Heart right ventricle (tissue), 16 donors: ENCODE measurements around the gene DNM3. TPM values are rescaled to one million over a fixed set of nuclear protein-coding genes. Genes with fewer than 3 reads are reported as not detected.
"Not testable (repeated sequence)": the region's sequence is repeated elsewhere in the genome, so short reads cannot be mapped to it uniquely, and the experiment has no call there.

Experiments
- ATAC-seq, 8 donors: fragments of 200-7000 bp; cut with Tn5 transposase; one replicate each; pipeline ENCODE4 v1.9.1; 2020; ENCODE audit warnings: mild to moderate bottlenecking in 8 of 8, moderate library complexity in 8 of 8, moderate number of reproducible peaks in 1 of 8
- DNase-seq, 2 donors: peaks; one replicate each; pipeline ENCODE4 v3.0.0-alpha.2; 2020
- H3K27ac ChIP-seq, 10 donors: fragments of 200-600 bp; sonication (generic) in 2 of 10; one replicate each; pipeline versions ENCODE4 v1.5.0 to v1.8.0; 2020 to 2022; ENCODE audit warnings: mild to moderate bottlenecking in 3 of 10
- H3K27me3 ChIP-seq, 7 donors: fragments of 200-600 bp; one replicate each; pipeline ENCODE4 v1.8.0; 2021 to 2022; ENCODE audit warnings: mild to moderate bottlenecking in 2 of 7
- H3K36me3 ChIP-seq, 9 donors: fragments of 200-600 bp; sonication (generic) in 1 of 9; one replicate each; pipeline versions ENCODE4 v1.5.0 to v1.8.0; 2020 to 2022; ENCODE audit warnings: mild to moderate bottlenecking in 2 of 9
- H3K4me1 ChIP-seq, 9 donors: fragments of 200-600 bp; sonication (generic) in 1 of 9; one replicate each; pipeline versions ENCODE4 v1.5.0 to v1.8.0; 2020 to 2022; ENCODE audit warnings: mild to moderate bottlenecking in 4 of 9
- H3K4me3 ChIP-seq, 10 donors: fragments of 200-600 bp; sonication (generic) in 2 of 10; one replicate each; pipeline versions ENCODE4 v1.5.0 to v1.8.0; 2020 to 2022; ENCODE audit warnings: mild to moderate bottlenecking in 7 of 10, moderate library complexity in 2 of 10
- H3K9me3 ChIP-seq, 11 donors: fragments of 200-600 bp in 10 of 11; sonication (generic) in 2 of 11; one replicate each; pipeline versions ENCODE4 v1.5.0 to v1.8.0; 2013 to 2022; ENCODE audit warnings: mild to moderate bottlenecking in 2 of 11, control low read depth in 1 of 11, moderate library complexity in 1 of 11
- WGBS, 2 donors: extraction: QIAGEN DNeasy Blood & Tissue Kit; methylation state at CpG; one replicate each; pipeline ENCODE4 v1.1.7; 2013; ENCODE audit warnings: inconsistent platforms in 1 of 2; 5-methylcytosine and 5-hydroxymethylcytosine counted together
- intact Hi-C, 10 donors: fragments of 100-400 bp; cut with DNase I; formaldehyde crosslinking; loops; one replicate each; pipeline versions ENCODE4 v1.11.1 to v1.14.2; 2022
- polyA plus RNA-seq, 2 donors: library from polyadenylated mRNA; stranded (reverse); fragments of 200-250 nt; gene quantifications; one replicate each; pipeline ENCODE4 v1.2.3, GENCODE V29; 2013
- total RNA-seq, 10 donors: library from RNA; stranded (reverse); fragmentation: NEBNext Ultra II Directional in 3 of 10; extraction: Animal tissue kit (Norgen Biotek cat#: 25700) in 3 of 10; gene quantifications; one replicate each; pipeline versions ENCODE4 v1.2.1 to v1.2.4, GENCODE V29; 2021 to 2023
- TF ChIP-seq, protein P1 (sequence below), 9 donors: fragments of 200-600 bp; sonication (generic) in 2 of 9; IDR thresholded peaks; one replicate each; pipeline versions ENCODE4 v1.5.0 to v1.8.0; 2021 to 2022; ENCODE audit warnings: antibody characterized with exemption in 9 of 9, mild to moderate bottlenecking in 5 of 9, moderate library complexity in 1 of 9
- donor health status: Arrhythmogenic right ventricular cardiomyopathy.
- donor health status: ischemic (EF 13 %, LVEDD 7.1; RV severe dilation, severe dysfunction).
- donor health status: healthy with polysubstance abuse.
- donor health status: DM: no; HTN: yes; CAD: no.
- donor health status: DM: no; HTN: no; CAD: no.
- donor health status: ischemic (EF 25% LVEDD 6.9; RV normal size, moderate dysfunction).
- donor health status: ischemic (EF 25% LVEDD 5.7; RV mildly dilated, moderate dysfunction).
- donor health status: healthy.
- donor health status: DM: yes; HTN: yes; CAD: no.
- donor health status: Ischemic cardiomyopathy.
- donor health status: ischemic (EF 35%, LVEDD 5.7; RV mildly dilated, moderate dysfunction).
- donor health status: nonischemic (EF 11% LVEDD 7.7; RV severe dilation, severe dysfunction).
- donor health status: DM: yes; HTN: yes; CAD: no.
- donor health status: PGD.
- donor health status: ischemic (EF 29% LVEDD 5.4; RV normal size, mild dysfunction).
- donor health status: nonischemic (EF 23%, LVEDD 6.1; RV moderate dilation, normal function).

Gene DNM3
- total and polyA plus RNA-seq, 12 donors = 0.77 to 2.8 (median 2.2) TPM

DNA sequence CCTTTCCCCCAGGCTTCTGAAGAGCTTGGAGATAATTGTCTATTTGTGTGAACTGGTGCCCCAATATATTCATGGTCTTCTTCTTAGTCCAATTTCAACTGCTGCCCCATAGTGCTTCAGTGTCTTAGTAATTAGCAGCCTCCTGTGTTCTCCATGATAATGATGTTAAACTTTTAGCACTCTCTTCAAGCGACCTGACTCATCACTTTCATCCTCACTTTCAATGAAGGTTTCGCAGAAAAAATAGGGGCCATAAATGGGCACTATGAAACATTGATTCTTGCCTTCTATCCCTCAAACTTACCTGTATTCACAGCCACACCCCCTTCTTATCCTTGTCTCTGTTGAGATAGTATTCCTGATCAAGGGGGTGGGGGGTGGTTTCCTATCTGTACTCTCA lies 210.6 kb downstream of the DNM3 start:
- 78 to 89% methylated on average over 2 of the region's 2 CpGs for WGBS, 2 donors
- Histone ChIP-seq H3K27me3 (no peaks in the 10 kb centered on the region), H3K36me3 (peaks cover 0 to 26% (median 0%) of the 10 kb centered on the region in 9 donors), H3K27ac (no peak overlapping the region), H3K4me1 (no peaks in the 10 kb centered on the region), H3K9me3 (no peaks in the 10 kb centered on the region), H3K4me3 (no peak overlapping the region)
- ATAC-seq (no peak), DNase-seq (no peak)
- TF ChIP-seq, protein P1, sequence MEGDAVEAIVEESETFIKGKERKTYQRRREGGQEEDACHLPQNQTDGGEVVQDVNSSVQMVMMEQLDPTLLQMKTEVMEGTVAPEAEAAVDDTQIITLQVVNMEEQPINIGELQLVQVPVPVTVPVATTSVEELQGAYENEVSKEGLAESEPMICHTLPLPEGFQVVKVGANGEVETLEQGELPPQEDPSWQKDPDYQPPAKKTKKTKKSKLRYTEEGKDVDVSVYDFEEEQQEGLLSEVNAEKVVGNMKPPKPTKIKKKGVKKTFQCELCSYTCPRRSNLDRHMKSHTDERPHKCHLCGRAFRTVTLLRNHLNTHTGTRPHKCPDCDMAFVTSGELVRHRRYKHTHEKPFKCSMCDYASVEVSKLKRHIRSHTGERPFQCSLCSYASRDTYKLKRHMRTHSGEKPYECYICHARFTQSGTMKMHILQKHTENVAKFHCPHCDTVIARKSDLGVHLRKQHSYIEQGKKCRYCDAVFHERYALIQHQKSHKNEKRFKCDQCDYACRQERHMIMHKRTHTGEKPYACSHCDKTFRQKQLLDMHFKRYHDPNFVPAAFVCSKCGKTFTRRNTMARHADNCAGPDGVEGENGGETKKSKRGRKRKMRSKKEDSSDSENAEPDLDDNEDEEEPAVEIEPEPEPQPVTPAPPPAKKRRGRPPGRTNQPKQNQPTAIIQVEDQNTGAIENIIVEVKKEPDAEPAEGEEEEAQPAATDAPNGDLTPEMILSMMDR (IDR thresholded peaks at IDR 0.05) = no peak
- intact Hi-C loops = no loop called here

DNA sequence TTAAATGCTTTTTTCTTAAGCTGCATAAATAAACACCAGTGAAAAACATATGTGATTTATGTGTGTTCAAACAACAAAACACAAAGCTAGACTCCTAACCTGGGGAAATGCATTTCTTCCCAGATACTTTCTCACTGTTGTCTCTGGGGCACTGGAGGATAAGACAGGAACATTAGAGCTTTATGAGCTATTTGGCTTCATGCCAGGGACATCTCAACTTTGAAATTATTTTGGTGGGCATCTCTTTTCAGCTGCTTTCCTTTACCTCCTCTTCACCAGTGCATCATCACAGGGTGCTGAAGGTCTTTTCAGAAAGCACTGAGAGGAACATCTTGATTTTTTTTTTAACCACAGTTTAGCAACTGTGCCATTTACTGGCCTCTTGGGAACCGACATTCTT lies 212.9 kb downstream of the DNM3 start:
- H3K4me1 ChIP-seq = no peaks in the 10 kb centered on the region
- H3K4me3 ChIP-seq = no peak overlapping the region
- H3K36me3 ChIP-seq = peaks cover 0 to 21% (median 0%) of the 10 kb centered on the region in 9 donors
- ATAC-seq (no peak), DNase-seq (no peak)
- intact Hi-C loops = no loop called here
- no peaks in the 10 kb centered on the region for H3K27me3 ChIP-seq
- WGBS, 2 donors = 90 to 94% methylated on average over 1 of the region's 1 CpG
- H3K27ac ChIP-seq = no peak overlapping the region
- H3K9me3 ChIP-seq = no peaks in the 10 kb centered on the region
- TF ChIP-seq, protein P1 (IDR thresholded peaks at IDR 0.05) = no peak

DNA sequence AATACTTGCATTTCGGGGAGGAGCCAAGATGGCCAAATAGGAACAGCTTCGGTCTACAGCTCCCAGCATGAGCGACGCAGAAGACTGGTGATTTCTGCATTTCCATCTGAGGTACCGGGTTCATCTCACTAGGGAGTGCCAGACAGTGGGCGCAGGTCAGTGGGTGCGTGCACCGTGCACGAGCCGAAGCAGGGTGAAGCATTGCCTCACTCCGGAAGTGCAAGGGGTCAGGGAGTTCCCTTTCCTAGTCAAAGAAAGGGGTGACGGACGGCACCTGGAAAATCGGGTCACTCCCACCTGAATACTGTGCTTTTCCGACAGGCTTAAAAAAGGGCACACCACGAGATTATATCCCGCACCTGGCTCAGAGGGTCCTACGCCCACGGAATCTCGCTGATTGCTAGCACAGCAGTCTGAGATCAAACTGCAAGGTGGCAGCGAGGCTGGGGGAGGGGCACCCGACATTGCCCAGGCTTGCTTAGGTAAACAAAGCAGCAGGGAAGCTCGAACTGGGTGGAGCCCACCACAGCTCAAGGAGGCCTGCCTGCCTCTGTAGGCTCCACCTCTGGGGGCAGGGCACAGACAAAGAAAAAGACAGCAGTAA lies 214.6 kb downstream of the DNM3 start:
- H3K27ac ChIP-seq, ATAC-seq, H3K9me3 ChIP-seq, H3K4me3 ChIP-seq, H3K4me1 ChIP-seq, H3K27me3 ChIP-seq, DNase-seq, H3K36me3 ChIP-seq, intact Hi-C loops: not testable (repeated sequence)
- 94 to 96% methylated on average over 21 to 23 of the region's 23 CpGs for WGBS, 2 donors

DNA sequence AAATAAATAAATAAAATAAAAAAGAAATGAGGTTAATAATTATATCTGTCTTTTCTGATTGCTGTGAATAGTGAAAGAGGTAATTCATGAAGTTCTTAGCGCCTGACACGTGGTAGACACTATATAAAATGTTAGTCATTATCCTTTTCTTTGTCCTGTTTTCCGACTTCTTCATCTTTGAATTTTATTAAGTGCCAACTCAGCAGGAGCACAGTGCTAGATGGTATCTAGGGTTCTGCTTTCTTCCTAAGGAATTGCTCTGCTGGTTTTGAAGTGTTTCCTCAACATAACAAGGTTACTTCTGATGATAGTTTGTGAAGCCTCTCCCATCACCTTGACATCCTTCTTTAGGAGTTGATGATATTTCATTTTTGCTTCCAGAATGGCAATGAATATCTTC lies 227.0 kb downstream of the DNM3 start:
- ATAC-seq (no peak), DNase-seq (no peak)
- H3K4me1 ChIP-seq = no peaks in the 10 kb centered on the region
- no peak overlapping the region for H3K4me3 ChIP-seq
- 96 to 97% methylated on average over 3 of the region's 3 CpGs for WGBS, 2 donors
- TF ChIP-seq, protein P1 (IDR thresholded peaks at IDR 0.05) = no peak
- H3K27ac ChIP-seq = no peak overlapping the region
- H3K9me3 ChIP-seq = no peaks in the 10 kb centered on the region
- H3K27me3 ChIP-seq = no peaks in the 10 kb centered on the region
- no peaks in the 10 kb centered on the region for H3K36me3 ChIP-seq
- intact Hi-C loops = no loop called here

DNA sequence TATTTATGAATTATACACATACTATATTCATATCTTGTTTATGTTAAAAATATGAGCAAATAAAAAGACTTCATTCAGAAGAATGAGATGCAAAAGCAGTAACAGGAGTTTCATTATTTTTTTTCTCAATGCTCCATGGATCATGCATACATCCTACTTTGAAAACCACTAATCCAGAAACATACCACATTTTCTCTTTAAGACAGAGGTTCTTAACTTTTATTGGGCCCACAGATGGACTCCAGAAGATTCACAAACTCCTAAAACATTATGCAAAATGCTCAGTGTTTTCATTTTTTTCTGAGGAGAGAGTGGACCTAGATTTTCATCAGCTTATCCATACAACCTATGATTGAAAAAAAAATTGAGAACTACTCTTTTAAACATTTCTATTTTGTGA lies 227.8 kb downstream of the DNM3 start:
- no peaks in the 10 kb centered on the region for H3K27me3 ChIP-seq
- no peaks in the 10 kb centered on the region for H3K4me1 ChIP-seq
- no peak overlapping the region for H3K4me3 ChIP-seq
- intact Hi-C loops = no loop called here
- TF ChIP-seq, protein P1 (IDR thresholded peaks at IDR 0.05) = no peak
- DNase-seq (no peak), ATAC-seq (no peak)
- no peak overlapping the region for H3K27ac ChIP-seq
- no peaks in the 10 kb centered on the region for H3K36me3 ChIP-seq
- H3K9me3 ChIP-seq = no peaks in the 10 kb centered on the region
